ENCODE data around the gene HDAC7. TPM values are rescaled to one million over a fixed set of nuclear protein-coding genes. Genes with fewer than 3 reads are reported as not detected.

Gene HDAC7
- polyA plus RNA-seq, 6 donors from 2014 or later: 4.5 to 17.1 (median 7.0) TPM

- peaks cover 0 to 9% (median 3%) of the 10 kb centered on the region in 3 donors for H3K4me1 Mint-ChIP-seq
- ATAC-seq (ENCODE audit: low read depth in 2 of 2) (no peak), DNase-seq (no peak)
- H3K27me3 Mint-ChIP-seq: no peaks in the 10 kb centered on the region
- no peak overlapping the region for H3K4me3 Mint-ChIP-seq
- peak overlapping the region in 3 of 6 donors; percentile 38 to 81 (median 61) for H3K27ac Mint-ChIP-seq
- H3K36me3 Mint-ChIP-seq: peaks cover 8 to 29% of the 10 kb centered on the region in 2 donors
- H3K9me3 Mint-ChIP-seq: no peaks in the 10 kb centered on the region
Observed at GRCh38 chr12:47786662-47787280, 32.9 kb downstream of the HDAC7 start.

DNA sequence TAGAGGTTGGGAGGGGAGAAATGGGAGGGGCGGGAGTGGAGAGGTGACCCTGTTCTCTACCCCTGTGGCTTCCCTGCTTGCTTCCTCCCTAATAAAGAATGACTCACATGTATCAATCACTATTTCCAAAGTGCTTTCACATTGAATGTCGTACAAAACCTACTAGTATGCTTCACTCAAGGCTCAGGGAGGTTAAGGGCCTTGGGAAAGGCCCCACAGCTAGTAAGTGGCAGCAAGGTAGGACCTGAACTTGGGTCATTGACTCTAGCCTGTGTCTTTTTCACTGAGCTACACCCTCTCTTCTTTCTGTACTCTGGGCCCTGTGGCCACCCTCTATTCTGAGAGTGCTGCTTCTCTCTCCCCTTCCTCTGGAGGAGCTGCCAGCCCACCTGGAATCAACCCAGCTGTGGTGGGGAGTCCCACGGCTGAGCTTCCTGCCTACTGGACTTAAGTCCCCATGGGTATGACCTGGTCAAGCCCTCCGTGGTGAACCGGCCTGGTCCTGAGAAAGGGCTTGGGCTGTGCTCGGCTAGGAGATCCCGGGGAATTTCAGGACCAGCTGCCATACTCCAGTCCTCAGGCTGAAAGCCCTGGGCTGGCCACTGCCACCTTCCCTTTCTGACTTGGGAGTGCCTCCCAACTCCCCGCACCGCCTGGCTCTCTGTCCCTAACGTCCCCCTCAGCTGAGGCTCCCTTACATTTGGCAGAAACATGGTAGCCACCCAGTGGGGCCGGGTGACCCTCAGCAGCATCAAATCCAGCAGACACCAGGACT, 33.6 kb downstream of the HDAC7 start:
- H3K9me3 Mint-ChIP-seq: no peaks in the 10 kb centered on the region
- no peak overlapping the region for H3K4me3 Mint-ChIP-seq
- H3K36me3 Mint-ChIP-seq: peaks cover 8 to 28% of the 10 kb centered on the region in 2 donors
- no peak for DNase-seq
- H3K4me1 Mint-ChIP-seq: peaks cover 0 to 11% (median 3%) of the 10 kb centered on the region in 3 donors
- peak overlapping the region in 3 of 6 donors; percentile 61 to 81 (median 75) for H3K27ac Mint-ChIP-seq
- ATAC-seq (ENCODE audit: low read depth in 2 of 2): no peak
- no peaks in the 10 kb centered on the region for H3K27me3 Mint-ChIP-seq

- H3K9me3 Mint-ChIP-seq: no peaks in the 10 kb centered on the region
- ATAC-seq (ENCODE audit: low read depth in 2 of 2): no peak
- H3K4me1 Mint-ChIP-seq: peaks cover 0 to 7% (median 3%) of the 10 kb centered on the region in 3 donors
- peaks cover 8 to 20% of the 10 kb centered on the region in 2 donors for H3K36me3 Mint-ChIP-seq
- H3K4me3 Mint-ChIP-seq: no peak overlapping the region
- H3K27ac Mint-ChIP-seq: peak overlapping the region in 3 of 6 donors; percentile 61 to 82 (median 78)
- DNase-seq: no peak
- no peaks in the 10 kb centered on the region for H3K27me3 Mint-ChIP-seq
Observed at GRCh38 chr12:47785036-47785886, 34.4 kb downstream of the HDAC7 start.

DNA sequence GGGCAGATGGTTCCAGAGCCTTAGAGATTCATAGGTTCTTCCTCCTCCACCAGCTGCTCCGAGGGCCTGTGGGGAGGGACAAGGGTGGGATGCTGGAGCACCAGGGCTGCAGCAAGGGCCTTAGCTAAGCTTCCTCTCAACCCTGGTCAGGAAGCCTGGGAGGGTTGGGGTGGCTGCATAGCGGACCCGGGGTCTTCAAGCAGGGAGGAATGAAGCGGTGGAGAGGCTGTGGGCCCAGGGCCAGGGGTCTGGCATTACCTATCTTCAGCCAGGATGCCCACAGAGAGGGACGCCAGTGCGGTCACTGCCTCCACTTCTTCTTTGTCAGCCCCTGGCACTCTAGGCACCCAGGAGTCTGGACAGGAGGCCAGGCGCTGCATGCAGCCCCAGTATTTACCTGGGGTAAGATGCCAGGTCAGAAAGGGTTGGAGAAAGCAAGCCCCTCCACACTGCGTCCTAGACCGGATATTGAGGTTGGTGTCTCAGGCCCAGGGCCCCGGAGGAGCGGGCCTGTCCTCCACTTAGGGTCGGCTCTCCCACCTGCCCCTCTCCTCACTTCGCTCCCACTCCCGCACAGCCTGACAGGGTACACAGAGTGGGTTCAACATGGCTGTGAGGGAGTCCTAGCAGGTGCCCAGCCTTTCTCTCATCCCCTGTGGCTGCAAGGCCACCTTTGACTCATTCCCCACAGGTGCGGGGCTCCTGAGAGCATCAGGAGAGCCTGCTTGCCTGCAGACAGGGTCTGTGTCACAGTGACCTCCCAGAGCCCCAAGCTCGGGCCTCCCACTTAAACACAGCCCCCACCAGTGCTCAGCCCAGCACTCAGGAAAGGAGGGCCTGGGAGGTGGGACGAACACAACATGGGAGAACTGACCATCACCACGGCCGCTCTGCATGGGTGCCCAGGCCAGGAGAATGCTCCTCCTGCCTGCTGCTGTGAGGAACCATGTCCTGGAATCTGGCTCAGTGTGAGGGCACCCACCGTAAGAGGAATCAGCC, 35.6 kb downstream of the HDAC7 start:
- Mint-ChIP-seq H3K4me3 (no peak overlapping the region), H3K36me3 (peaks cover 8 to 18% of the 10 kb centered on the region in 2 donors), H3K4me1 (peaks cover 5 to 11% (median 8%) of the 10 kb centered on the region in 3 donors), H3K9me3 (no peaks in the 10 kb centered on the region), H3K27me3 (no peaks in the 10 kb centered on the region), H3K27ac (peak overlapping the region in 2 of 6 donors; percentile 61 to 82)
- ATAC-seq (ENCODE audit: low read depth in 2 of 2): no peak
- DNase-seq: no peak

DNA sequence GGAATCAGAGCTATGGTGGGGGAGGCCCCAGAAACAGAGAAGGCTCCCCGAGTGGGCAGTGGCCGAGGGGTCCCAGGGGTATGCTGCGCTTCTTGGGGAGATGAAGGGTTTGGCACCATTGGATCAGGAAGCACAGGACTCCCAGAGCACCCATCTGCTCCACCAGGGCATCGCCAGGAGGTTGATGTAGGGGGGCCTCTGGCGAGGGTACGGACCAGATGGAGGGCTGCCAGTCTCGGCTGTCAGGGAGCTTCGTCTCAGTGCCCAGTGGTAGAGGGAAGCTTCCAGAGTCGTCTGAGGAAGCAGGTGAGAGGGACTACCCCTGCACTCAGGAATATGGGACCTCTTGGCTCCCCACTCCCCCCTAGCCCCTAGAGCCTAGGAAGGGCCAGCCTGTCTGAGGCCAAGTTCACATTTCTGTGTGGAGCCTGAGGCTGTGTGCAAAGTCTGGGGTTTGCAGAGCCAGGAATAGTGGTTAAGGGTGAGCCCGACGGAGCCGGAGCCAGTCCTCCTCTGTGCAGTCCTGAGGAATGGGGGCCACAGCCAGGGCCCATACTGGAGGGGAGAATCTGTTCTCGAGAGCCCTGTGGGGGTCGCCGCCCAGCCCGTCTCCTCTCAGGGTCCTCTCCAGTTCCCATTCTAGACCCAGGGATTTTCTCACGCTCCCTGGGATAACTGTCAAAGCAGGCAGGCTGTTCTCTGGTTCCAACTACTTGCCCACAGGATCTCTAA, 36.5 kb downstream of the HDAC7 start:
- H3K4me3 Mint-ChIP-seq: no peak overlapping the region
- no peaks in the 10 kb centered on the region for H3K9me3 Mint-ChIP-seq
- DNase-seq (no peak), ATAC-seq (ENCODE audit: low read depth in 2 of 2) (no peak)
- H3K27me3 Mint-ChIP-seq: no peaks in the 10 kb centered on the region
- peaks cover 6 to 11% of the 10 kb centered on the region in 2 donors for H3K36me3 Mint-ChIP-seq
- H3K27ac Mint-ChIP-seq: peak overlapping the region in 1 of 6 donors; percentile 77
- H3K4me1 Mint-ChIP-seq: peaks cover 7 to 11% (median 11%) of the 10 kb centered on the region in 3 donors

DNA sequence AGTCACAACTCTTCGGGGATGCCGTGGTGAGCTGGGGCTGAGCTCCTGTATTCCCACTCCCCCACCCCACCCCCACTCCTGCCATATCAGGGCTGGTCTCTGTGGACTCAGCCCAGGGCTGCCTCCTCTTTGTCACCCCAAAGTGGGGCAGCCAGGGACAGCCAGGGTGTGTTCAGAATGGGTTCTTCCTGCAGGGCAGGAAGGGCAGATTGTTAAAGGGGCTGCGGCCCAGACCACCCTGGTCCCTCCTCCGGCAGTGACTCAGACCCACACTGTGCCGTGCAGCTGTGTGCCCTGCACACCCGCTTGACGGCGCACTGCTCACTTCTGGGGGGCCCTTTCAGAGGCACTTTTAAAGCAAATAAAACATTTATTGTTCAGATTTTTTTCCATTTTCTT, 37.3 kb downstream of the HDAC7 start:
- H3K27me3 Mint-ChIP-seq: no peaks in the 10 kb centered on the region
- H3K27ac Mint-ChIP-seq: peak overlapping the region in 2 of 6 donors; percentile 68 to 77
- no peak for ATAC-seq (ENCODE audit: low read depth in 2 of 2)
- DNase-seq: no peak
- H3K4me1 Mint-ChIP-seq: peaks cover 13 to 17% (median 16%) of the 10 kb centered on the region in 3 donors
- peaks cover 0 to 3% of the 10 kb centered on the region in 2 donors for H3K36me3 Mint-ChIP-seq
- no peaks in the 10 kb centered on the region for H3K9me3 Mint-ChIP-seq
- no peak overlapping the region for H3K4me3 Mint-ChIP-seq

DNA sequence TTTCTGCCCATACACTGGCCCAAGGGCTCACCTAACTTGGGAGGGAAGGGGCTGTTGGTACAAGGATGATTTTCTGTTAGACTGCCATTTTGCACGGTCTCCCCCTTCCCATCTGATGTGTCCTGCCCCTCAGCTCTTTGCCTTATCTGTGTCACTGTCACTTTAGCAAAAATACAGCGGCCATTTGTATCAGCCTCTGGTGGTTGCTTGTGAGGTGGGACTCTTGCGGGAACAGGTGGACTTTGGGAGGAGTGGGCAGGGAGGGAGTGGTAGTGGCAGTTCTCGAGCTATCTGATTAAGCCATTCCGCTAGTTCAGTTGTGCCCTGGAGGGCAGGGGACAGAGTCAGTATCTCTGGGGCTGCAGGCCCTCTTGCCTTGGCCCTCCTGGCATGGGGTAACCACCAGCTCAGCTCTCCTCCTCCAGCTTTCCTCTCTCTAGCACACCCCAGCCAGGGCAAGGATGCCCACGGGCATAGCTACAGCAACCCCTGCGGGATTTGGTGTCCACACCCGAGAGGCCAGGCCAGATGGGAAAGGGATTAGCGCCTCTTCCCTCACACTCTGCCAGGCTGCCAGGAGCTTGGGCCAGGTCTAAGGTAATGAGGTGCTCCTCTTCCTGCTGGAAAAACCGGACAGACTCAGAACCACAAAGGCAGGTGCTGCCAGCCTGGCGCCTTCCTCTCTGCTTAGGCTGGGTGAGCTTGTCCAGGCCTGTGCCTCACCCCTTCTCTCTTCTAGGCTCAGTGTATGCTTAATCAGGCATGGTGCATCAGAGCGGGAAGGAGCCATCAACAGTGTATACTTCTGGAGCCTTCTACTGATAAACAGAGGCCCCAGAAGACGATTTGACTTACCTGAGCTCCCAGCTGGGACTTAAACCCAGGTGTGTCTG, 38.0 kb downstream of the HDAC7 start:
- peak overlapping the region in 3 of 6 donors; percentile 36 to 90 (median 78) for H3K27ac Mint-ChIP-seq
- no peaks in the 10 kb centered on the region for H3K27me3 Mint-ChIP-seq
- H3K4me1 Mint-ChIP-seq: peaks cover 13 to 17% (median 17%) of the 10 kb centered on the region in 3 donors
- DNase-seq (no peak), ATAC-seq (ENCODE audit: low read depth in 2 of 2) (no peak)
- no peaks in the 10 kb centered on the region for H3K36me3 Mint-ChIP-seq
- no peak overlapping the region for H3K4me3 Mint-ChIP-seq
- no peaks in the 10 kb centered on the region for H3K9me3 Mint-ChIP-seq

DNA sequence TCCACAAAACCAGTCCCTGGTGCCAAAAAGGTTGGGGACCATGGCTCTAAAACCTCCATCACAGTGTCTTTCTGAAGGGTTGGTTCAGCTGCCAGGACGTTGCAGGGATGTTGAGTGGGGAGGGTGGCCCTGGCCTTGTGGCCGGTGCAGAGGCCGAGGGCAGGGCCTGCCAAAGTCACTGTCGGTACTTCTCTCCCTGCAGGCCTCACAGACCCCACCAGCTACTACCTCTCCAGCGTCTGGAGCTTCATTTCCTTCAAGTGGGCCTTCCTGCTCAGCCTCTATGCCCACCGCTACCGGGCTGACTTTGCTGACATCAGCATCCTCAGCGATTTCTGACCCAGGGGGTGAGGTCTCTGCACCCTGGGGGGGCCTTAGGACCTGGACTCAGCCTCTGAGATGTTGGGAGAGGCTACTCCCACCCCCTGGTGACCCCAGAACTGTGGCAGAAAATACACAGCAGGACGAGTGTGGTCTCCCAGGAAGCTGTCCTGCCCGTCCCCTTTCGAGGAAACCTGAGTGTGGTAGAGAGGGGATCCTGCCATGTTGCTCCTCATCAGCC, 39.7 kb downstream of the HDAC7 start:
- ATAC-seq (ENCODE audit: low read depth in 2 of 2): no peak
- H3K27me3 Mint-ChIP-seq: no peaks in the 10 kb centered on the region
- no peaks in the 10 kb centered on the region for H3K9me3 Mint-ChIP-seq
- H3K4me3 Mint-ChIP-seq: no peak overlapping the region
- no peak for DNase-seq
- no peaks in the 10 kb centered on the region for H3K36me3 Mint-ChIP-seq
- peaks cover 17 to 31% (median 19%) of the 10 kb centered on the region in 3 donors for H3K4me1 Mint-ChIP-seq
- peak overlapping the region in 1 of 6 donors; percentile 14 for H3K27ac Mint-ChIP-seq

- H3K4me3 Mint-ChIP-seq: peak overlapping the region in 1 of 8 donors; percentile 57
- ATAC-seq (ENCODE audit: low read depth in 2 of 2) (peak; percentile 94 to 95), DNase-seq (peak; percentile 84)
- no peaks in the 10 kb centered on the region for H3K27me3 Mint-ChIP-seq
- no peaks in the 10 kb centered on the region for H3K9me3 Mint-ChIP-seq
- peaks cover 20 to 37% (median 25%) of the 10 kb centered on the region in 3 donors for H3K4me1 Mint-ChIP-seq
- H3K27ac Mint-ChIP-seq: peak overlapping the region in 3 of 6 donors; percentile 24 to 57 (median 55)
- no peaks in the 10 kb centered on the region for H3K36me3 Mint-ChIP-seq
Observed at GRCh38 chr12:47779301-47779942, 40.3 kb downstream of the HDAC7 start.

- no peaks in the 10 kb centered on the region for H3K27me3 Mint-ChIP-seq
- H3K27ac Mint-ChIP-seq: peak overlapping the region in 2 of 6 donors; percentile 24 to 55
- ATAC-seq (ENCODE audit: low read depth in 2 of 2) (peak in 1 of 2 donors; percentile 5), DNase-seq (no peak)
- no peaks in the 10 kb centered on the region for H3K9me3 Mint-ChIP-seq
- H3K4me3 Mint-ChIP-seq: peak overlapping the region in 1 of 8 donors; percentile 57
- no peaks in the 10 kb centered on the region for H3K36me3 Mint-ChIP-seq
- H3K4me1 Mint-ChIP-seq: peaks cover 25 to 41% (median 30%) of the 10 kb centered on the region in 3 donors
Observed at GRCh38 chr12:47778881-47779280, 40.8 kb downstream of the HDAC7 start.

All from naive B cell (primary cell).